ENCODE data around the gene SEC14L5.

GRCh38 chr16:4933433-4933832, 24.7 kb upstream of the SEC14L5 start:
- TF ChIP-seq EZH2 (IDR thresholded peaks at IDR 0.05; ENCODE audit: low read length, unreplicated experiment) (no peak), CTCF (conservative IDR thresholded peaks at IDR 0.05; ENCODE audit: low read depth, low read length) (no peak), EZH2phosphoT487 (IDR thresholded peaks at IDR 0.05; ENCODE audit: borderline replicate concordance, low read length) (no peak)

Data from PC-3 (cell line).